BLaER1 treated with 17β-estradiol and CSF1 and Interleukin-3, amounts not matched to agents 10 nM and 100 nM (cell line): ENCODE measurements around the gene OBP2B.
A peak's percentile ranks its signal among the peaks of the same experiment; 100 is the strongest.

Source experiments
- H3K27ac ChIP-seq, 11 experiments: shearing (Covaris generic); formaldehyde crosslinking; 2 replicates each; pipeline ENCODE4 v1.8.1; 2022
- H3K27me3 ChIP-seq, 11 experiments: shearing (Covaris generic); formaldehyde crosslinking; 2 replicates each; pipeline ENCODE4 v1.8.1; 2022
- H3K36me3 ChIP-seq, 11 experiments: shearing (Covaris generic); formaldehyde crosslinking; 2 replicates each; pipeline ENCODE4 v1.8.1; 2022
- H3K4me1 ChIP-seq, 10 experiments: shearing (Covaris generic); formaldehyde crosslinking; 2 replicates each; pipeline ENCODE4 v1.8.1; 2022
- H3K4me2 ChIP-seq, 11 experiments: shearing (Covaris generic); formaldehyde crosslinking; 2 replicates each; pipeline ENCODE4 v1.8.1; 2022
- H3K4me3 ChIP-seq, 10 experiments: shearing (Covaris generic); formaldehyde crosslinking; 2 replicates each; pipeline ENCODE4 v1.8.1; 2022
- H3K9ac ChIP-seq, 11 experiments: shearing (Covaris generic); formaldehyde crosslinking; 2 replicates each; pipeline ENCODE4 v1.8.1; 2022
- H3K9me3 ChIP-seq, 11 experiments: shearing (Covaris generic); formaldehyde crosslinking; replicated peaks in 1 of 11; 2 replicates each; pipeline ENCODE4 v1.8.1; 2022
- H4K20me1 ChIP-seq, 11 experiments: shearing (Covaris generic); formaldehyde crosslinking; 2 replicates each; pipeline ENCODE4 v1.8.1; 2022
- Cebpa-rat ChIP-seq, 11 experiments: shearing (Covaris generic); IDR thresholded peaks; 2 replicates each; pipeline ENCODE4 v1.8.1; 2022

The OBP2B gene

GRCh38 chr9:133204335-133204992 lies 4.6 kb downstream of the OBP2B start:
- Histone ChIP-seq H3K27ac (no peak overlapping the region), H3K27me3 (peaks cover 0 to 5% (median 0%) of the 10 kb centered on the region in 11 experiments; a peak in 5 of 22 replicates), H3K9ac (no peak overlapping the region), H3K4me2 (no peak overlapping the region), H4K20me1 (no peaks in the 10 kb centered on the region; a peak in 1 of 22 replicates), H3K9me3 (no peaks in the 10 kb centered on the region), H3K4me3 (no peak overlapping the region), H3K4me1 (peaks cover 0 to 3% (median 0%) of the 10 kb centered on the region in 10 experiments; a peak in 2 of 20 replicates), H3K36me3 (no peaks in the 10 kb centered on the region)
- no peak for TF ChIP-seq Cebpa-rat (IDR thresholded peaks at IDR 0.05)

- Histone ChIP-seq H4K20me1 (no peaks in the 10 kb centered on the region; a peak in 1 of 22 replicates), H3K4me1 (peaks cover 0 to 9% (median 0%) of the 10 kb centered on the region in 10 experiments; a peak in 2 of 20 replicates), H3K27me3 (peaks cover 0 to 5% (median 0%) of the 10 kb centered on the region in 11 experiments; a peak in 5 of 22 replicates), H3K9me3 (no peaks in the 10 kb centered on the region), H3K36me3 (no peaks in the 10 kb centered on the region), H3K27ac (no peak overlapping the region), H3K9ac (no peak overlapping the region), H3K4me2 (no peak overlapping the region), H3K4me3 (no peak overlapping the region)
- TF ChIP-seq Cebpa-rat (IDR thresholded peaks at IDR 0.05): no peak
Measured at GRCh38 chr9:133203506-133204075, 5.5 kb downstream of the OBP2B start.

GRCh38 chr9:133202688-133203453 lies 6.2 kb downstream of the OBP2B start:
- no peak for TF ChIP-seq Cebpa-rat (IDR thresholded peaks at IDR 0.05)
- H3K27ac ChIP-seq: no peak overlapping the region
- peaks cover 0 to 5% (median 0%) of the 10 kb centered on the region in 11 experiments; a peak in 5 of 22 replicates for H3K27me3 ChIP-seq
- H4K20me1 ChIP-seq: no peaks in the 10 kb centered on the region; a peak in 1 of 22 replicates
- peaks cover 0 to 9% (median 0%) of the 10 kb centered on the region in 10 experiments; a peak in 2 of 20 replicates for H3K4me1 ChIP-seq
- no peak overlapping the region for H3K4me2 ChIP-seq
- no peaks in the 10 kb centered on the region for H3K9me3 ChIP-seq
- no peak overlapping the region for H3K9ac ChIP-seq
- no peaks in the 10 kb centered on the region for H3K36me3 ChIP-seq
- no peak overlapping the region for H3K4me3 ChIP-seq

GRCh38 chr9:133202145-133202513 lies 6.9 kb downstream of the OBP2B start:
- H3K9ac ChIP-seq: no peak overlapping the region
- peaks cover 0 to 5% (median 0%) of the 10 kb centered on the region in 11 experiments; a peak in 5 of 22 replicates for H3K27me3 ChIP-seq

GRCh38 chr9:133201424-133202144 lies 7.5 kb downstream of the OBP2B start:
- Histone ChIP-seq H3K27ac (no peak overlapping the region), H3K4me2 (no peak overlapping the region), H3K4me3 (no peak overlapping the region), H3K4me1 (peaks cover 0 to 9% (median 0%) of the 10 kb centered on the region in 10 experiments; a peak in 2 of 20 replicates), H3K9ac (no peak overlapping the region), H4K20me1 (no peaks in the 10 kb centered on the region; a peak in 1 of 22 replicates), H3K27me3 (peaks cover 0 to 5% (median 0%) of the 10 kb centered on the region in 11 experiments; a peak in 5 of 22 replicates), H3K36me3 (no peaks in the 10 kb centered on the region), H3K9me3 (no peaks in the 10 kb centered on the region)
- TF ChIP-seq Cebpa-rat (IDR thresholded peaks at IDR 0.05): no peak

More at GRCh38 chr9:133202145-133202513, 6.9 kb downstream of the OBP2B start:
- Histone ChIP-seq H3K9me3 (no peaks in the 10 kb centered on the region), H3K4me1 (peaks cover 0 to 9% (median 0%) of the 10 kb centered on the region in 10 experiments; a peak in 2 of 20 replicates), H3K4me2 (no peak overlapping the region), H3K36me3 (no peaks in the 10 kb centered on the region), H3K27ac (no peak overlapping the region), H3K4me3 (no peak overlapping the region), H4K20me1 (no peaks in the 10 kb centered on the region; a peak in 1 of 22 replicates)
- TF ChIP-seq Cebpa-rat (IDR thresholded peaks at IDR 0.05): no peak

- H3K9ac ChIP-seq: no peak overlapping the region
- H3K4me2 ChIP-seq: no peak overlapping the region
- H3K4me1 ChIP-seq: peaks cover 0 to 9% (median 0%) of the 10 kb centered on the region in 10 experiments; a peak in 2 of 20 replicates
- H3K27me3 ChIP-seq: peaks cover 0 to 5% (median 0%) of the 10 kb centered on the region in 11 experiments; a peak in 5 of 22 replicates
- no peaks in the 10 kb centered on the region; a peak in 1 of 22 replicates for H4K20me1 ChIP-seq
- H3K9me3 ChIP-seq: peaks cover 0 to 1% (median 0%) of the 10 kb centered on the region in 11 experiments; a peak in 1 of 22 replicates
- H3K36me3 ChIP-seq: no peaks in the 10 kb centered on the region
- H3K27ac ChIP-seq: no peak overlapping the region
- H3K4me3 ChIP-seq: no peak overlapping the region
- no peak for TF ChIP-seq Cebpa-rat (IDR thresholded peaks at IDR 0.05)
Measured at GRCh38 chr9:133200631-133201030, 8.4 kb downstream of the OBP2B start.

GRCh38 chr9:133199648-133200321 lies 9.3 kb downstream of the OBP2B start:
- Histone ChIP-seq H3K36me3 (no peaks in the 10 kb centered on the region), H3K4me2 (peak overlapping the region in 2 of 11 experiments; percentile 4 to 15; a peak in 1 of 22 replicates), H3K4me1 (peaks cover 0 to 9% (median 0%) of the 10 kb centered on the region in 10 experiments; a peak in 2 of 20 replicates), H3K9ac (no peak overlapping the region), H3K9me3 (peaks cover 4 to 9% (median 6%) of the 10 kb centered on the region in 11 experiments; a peak in 14 of 22 replicates), H4K20me1 (no peaks in the 10 kb centered on the region; a peak in 1 of 22 replicates), H3K27ac (no peak overlapping the region), H3K27me3 (peaks cover 0 to 5% (median 0%) of the 10 kb centered on the region in 11 experiments; a peak in 5 of 22 replicates), H3K4me3 (no peak overlapping the region)
- no peak for TF ChIP-seq Cebpa-rat (IDR thresholded peaks at IDR 0.05)

GRCh38 chr9:133195029-133195428 lies 14.0 kb downstream of the OBP2B start:
- H3K27ac ChIP-seq: no peak overlapping the region
- H4K20me1 ChIP-seq: no peaks in the 10 kb centered on the region; a peak in 1 of 22 replicates
- no peak overlapping the region for H3K4me2 ChIP-seq
- no peaks in the 10 kb centered on the region for H3K36me3 ChIP-seq
- no peak overlapping the region for H3K9ac ChIP-seq
- TF ChIP-seq Cebpa-rat (IDR thresholded peaks at IDR 0.05): no peak
- H3K4me3 ChIP-seq: no peak overlapping the region
- peaks cover 0 to 5% (median 0%) of the 10 kb centered on the region in 11 experiments; a peak in 5 of 22 replicates for H3K27me3 ChIP-seq
- peaks cover 0 to 9% (median 0%) of the 10 kb centered on the region in 10 experiments; a peak in 2 of 20 replicates for H3K4me1 ChIP-seq
- peaks cover 4 to 14% (median 8%) of the 10 kb centered on the region in 11 experiments; a peak in 14 of 22 replicates for H3K9me3 ChIP-seq
